Urinary bladder (tissue), 4 donors: Measurements from ENCODE around the gene MED26. TPM values are rescaled to one million over a fixed set of nuclear protein-coding genes. Genes with fewer than 3 reads are reported as not detected.

ENCODE experiments used
- DNase-seq: peaks from one replicate; pipeline ENCODE4 v3.0.0-alpha.2; 2015; ENCODE audit errors: extremely low spot score
- H3K27ac ChIP-seq: one replicate; pipeline ENCODE4 v1.5.1; 2013; ENCODE audit warnings: low read depth, mild to moderate bottlenecking, moderate library complexity
- H3K36me3 ChIP-seq: one replicate; pipeline ENCODE4 v1.6.1; 2013; ENCODE audit warnings: mild to moderate bottlenecking, moderate library complexity; ENCODE audit not compliant: insufficient read depth
- H3K4me1 ChIP-seq: one replicate; pipeline ENCODE4 v1.6.1; 2013; ENCODE audit warnings: mild to moderate bottlenecking, moderate library complexity; ENCODE audit not compliant: insufficient read depth
- H3K4me3 ChIP-seq: one replicate; pipeline ENCODE4 v1.5.1; 2013; ENCODE audit warnings: low read depth, low read length
- WGBS: extraction: QIAGEN DNeasy Blood & Tissue Kit; methylation state at CpG from one replicate; pipeline ENCODE4 v1.1.7; 2013; 5-methylcytosine and 5-hydroxymethylcytosine counted together
- polyA plus RNA-seq: library from polyadenylated mRNA; stranded (reverse); fragments of 200-250 nt; gene quantifications from one replicate; pipeline ENCODE4 v1.2.3, GENCODE V29; 2013
- total RNA-seq: library from RNA; depleted of rRNA; stranded (reverse); fragments of >200 nt; gene quantifications from one replicate; pipeline ENCODE4 v1.2.3, GENCODE V29; 2014
- donor health status: healthy with polysubstance abuse.
- donor health status: healthy.

The MED26 gene
- total and polyA plus RNA-seq, 2 donors, result 3.5 to 7.6 TPM

DNA sequence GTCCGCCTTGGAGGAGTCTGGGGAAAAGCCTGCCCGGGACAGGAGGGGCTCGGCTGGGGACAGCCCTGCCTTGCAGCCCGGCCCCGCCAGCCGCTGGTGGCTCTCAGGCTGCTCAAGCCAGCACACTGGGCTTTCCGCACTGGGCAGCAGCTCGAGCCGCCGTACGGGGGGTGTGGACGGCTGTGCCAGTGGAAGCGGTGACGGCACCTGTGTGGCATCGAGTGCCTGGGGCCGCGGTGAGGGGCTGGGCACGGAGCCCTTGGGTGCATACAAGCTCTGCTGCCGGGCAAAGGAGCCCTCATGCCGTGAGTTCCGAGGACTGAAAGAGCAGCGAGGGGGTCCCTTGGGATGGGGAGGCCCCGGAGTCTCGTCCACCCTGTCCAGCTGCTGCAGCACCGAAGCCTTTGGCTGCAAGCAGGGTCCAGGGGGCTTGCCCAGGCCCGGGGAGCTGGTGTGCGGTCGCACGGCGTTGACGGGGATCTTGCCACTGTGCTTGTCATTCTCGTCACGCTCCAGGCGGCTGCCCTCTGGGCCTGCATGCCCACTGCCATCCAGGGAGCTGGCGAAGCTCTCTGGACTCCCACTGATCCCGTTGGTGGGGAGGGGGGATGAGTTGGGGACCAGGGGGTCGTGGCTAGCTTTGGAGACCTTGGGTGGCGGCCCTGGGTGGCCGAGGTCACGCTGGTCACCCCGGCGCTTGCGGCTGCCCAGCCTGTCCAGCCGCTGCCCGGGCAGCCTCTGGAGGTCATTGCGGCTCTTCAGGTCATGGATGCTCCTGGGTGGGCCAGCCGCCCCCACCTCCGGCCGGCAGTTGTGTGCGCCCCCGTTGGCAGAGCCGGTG lies 51.1 kb downstream of the MED26 start:
- H3K36me3 ChIP-seq, result peaks cover 2% of the 10 kb centered on the region
- H3K4me1 ChIP-seq, result no peaks in the 10 kb centered on the region
- no peak for DNase-seq
- no peak overlapping the region for H3K27ac ChIP-seq
- no peak overlapping the region for H3K4me3 ChIP-seq
- WGBS, result 91% methylated on average over 52 of the region's 52 CpGs

DNA sequence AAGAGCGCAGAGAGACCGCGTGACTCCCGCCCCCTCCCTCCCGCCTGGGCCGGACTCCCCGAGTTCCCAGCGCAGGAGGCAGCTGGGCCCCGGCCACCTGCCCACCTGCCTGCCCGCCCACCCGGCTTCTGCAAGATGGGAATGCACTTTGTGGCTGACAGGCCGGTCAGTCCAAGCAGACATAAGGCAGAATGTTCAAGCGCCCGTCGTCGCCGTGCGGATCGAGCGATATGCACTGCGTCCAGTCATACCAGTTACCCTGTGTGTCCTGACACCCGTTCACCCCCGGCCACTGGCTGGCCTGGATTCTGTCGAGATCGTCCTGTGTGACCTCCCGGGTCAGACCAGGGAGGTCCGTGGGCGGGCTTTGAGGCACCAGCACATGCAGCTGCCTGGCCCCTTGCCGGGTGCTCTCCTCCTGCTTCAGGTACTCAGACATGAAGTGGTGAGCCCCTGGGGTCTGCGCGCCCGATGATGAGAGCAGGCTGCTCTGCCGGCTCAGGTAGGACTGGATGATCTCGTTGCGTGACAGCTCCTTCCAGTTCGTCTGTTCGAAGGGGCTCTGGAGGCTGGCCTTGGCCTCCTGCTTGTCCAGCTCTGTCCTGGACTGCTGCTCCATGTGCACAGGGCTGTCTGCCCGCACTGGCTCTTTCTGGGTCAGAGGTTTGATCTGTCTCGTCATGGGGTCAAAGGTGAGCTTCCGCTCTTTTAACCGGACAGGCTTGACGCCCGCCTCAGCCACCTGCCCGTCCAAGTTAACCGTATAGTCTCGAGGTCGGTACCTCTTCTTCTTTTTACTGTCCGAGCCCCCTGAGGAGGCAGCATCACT lies 51.9 kb downstream of the MED26 start:
- Histone ChIP-seq H3K36me3 (peaks cover 2% of the 10 kb centered on the region), H3K27ac (no peak overlapping the region), H3K4me1 (no peaks in the 10 kb centered on the region)

DNA sequence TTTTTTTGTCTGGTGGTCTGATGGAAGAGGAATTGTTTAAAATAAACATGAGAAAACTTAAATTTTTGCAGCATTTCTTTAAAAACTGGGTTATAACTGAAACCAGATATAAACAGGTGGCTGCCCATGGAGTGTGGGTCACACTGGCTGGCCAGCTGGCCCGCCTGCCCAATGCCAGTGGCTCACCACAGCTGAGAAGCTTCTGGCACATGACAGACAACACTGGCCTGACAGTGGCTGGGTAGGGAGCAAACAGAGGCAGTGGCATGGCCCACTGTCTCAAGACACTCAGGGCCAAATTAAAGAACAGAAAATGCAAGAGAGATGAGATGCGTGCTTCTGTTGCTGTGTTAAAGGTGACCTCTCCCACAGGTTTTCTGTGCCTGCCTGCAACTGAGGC lies 52.7 kb downstream of the MED26 start:
- peaks cover 2% of the 10 kb centered on the region for H3K36me3 ChIP-seq

More for the DNA sequence above, 51.9 kb downstream of the MED26 start:
- H3K4me3 ChIP-seq, result no peak overlapping the region
- 90% methylated on average over 48 of the region's 48 CpGs for WGBS
- DNase-seq, result no peak

DNA sequence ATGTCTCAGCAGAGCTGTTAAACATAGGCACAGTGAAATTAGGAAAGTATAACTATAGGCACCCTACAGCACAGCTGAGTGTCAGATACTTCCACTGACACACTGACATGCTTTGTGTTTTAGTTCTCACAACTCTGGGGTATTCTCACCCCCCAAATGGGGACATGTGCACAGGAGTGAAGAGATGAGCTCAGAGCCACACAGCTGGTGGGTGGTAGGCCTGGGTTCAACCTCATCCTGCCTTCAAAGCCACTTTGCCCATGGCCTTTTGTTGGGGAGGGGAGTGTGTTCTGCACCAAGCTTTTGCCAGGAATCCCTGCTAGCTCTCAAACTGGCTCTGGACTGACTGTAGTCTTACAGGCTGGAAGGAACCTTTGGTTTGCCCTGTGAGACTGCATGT lies 54.1 kb downstream of the MED26 start:
- H3K36me3 ChIP-seq, result peaks cover 2% of the 10 kb centered on the region
- H3K27ac ChIP-seq, result no peak overlapping the region
- no peak for DNase-seq
- no peak overlapping the region for H3K4me3 ChIP-seq
- H3K4me1 ChIP-seq, result no peaks in the 10 kb centered on the region

More for the DNA sequence above, 52.7 kb downstream of the MED26 start:
- H3K4me1 ChIP-seq, result no peaks in the 10 kb centered on the region
- 91% methylated on average over 2 of the region's 2 CpGs for WGBS
- no peak overlapping the region for H3K4me3 ChIP-seq
- no peak for DNase-seq
- H3K27ac ChIP-seq, result no peak overlapping the region

DNA sequence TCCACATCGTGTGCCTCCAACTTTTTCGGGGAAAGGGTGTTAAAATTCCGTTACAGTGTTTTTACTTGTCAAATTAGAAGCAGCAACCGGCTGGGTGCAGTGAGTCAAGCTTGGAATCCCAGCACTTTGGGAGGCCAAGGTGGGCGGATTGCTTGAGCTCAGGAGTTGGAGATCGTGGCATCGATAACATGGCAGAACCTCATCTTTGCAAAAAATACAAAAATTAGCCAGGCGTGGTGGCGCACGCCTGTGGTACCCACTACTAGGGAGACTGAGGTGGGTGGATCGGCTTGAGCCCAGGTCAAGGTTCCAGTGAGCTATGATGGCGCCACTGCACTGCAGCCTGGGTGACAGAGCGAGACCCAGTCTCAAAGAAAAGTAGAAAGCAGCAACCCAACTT lies 54.7 kb downstream of the MED26 start:
- no peaks in the 10 kb centered on the region for H3K4me1 ChIP-seq

DNA sequence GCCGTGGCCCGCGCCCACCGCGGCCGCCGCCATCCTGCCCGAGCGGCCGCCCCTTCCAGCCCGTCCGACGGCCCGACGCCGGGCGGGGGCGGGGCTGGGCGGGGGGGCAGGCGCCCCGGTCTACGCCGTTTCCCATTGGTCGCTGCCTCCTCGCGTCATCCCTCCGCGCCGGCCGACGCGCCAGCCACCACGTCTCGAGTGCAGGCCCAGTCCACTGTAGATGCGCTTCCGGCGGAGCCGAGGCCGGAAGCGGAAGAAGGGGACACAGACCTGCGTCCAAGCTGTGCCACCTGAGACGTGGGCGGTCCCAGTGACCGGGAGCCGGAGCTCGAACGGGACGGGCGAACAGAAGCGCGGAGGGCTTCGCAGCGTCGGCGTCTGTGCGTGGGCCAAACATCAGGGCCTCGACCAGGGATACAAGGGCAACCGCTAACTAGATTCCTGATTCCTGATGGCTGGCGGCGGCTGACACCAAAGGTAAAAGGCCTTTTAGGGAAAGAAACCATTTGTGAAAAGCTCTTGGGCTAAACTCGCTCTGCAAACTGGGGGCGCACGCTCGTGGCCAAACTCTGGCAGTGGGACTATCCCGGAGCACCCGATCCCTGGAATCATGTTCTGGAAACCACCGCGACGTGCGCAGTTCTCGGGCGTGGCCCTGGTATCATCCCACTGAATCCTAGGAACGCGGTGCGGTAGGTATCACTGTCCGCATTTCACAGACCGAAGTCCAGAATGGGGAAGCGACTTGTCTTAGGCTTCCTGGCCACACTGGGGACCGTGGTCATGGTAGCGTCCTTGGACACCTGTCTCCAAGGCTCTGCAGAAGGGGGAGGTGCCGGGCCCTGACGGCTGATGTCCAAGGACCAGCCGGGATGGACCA lies 55.4 kb downstream of the MED26 start, which contains the start of gene SLC35E1:
Gene SLC35E1 (minus strand): TSS at position 84 of the 880 bp plus-strand sequence. CDS start 51 bp downstream, at position 33.
- DNase-seq, result peak; percentile 86
- Histone ChIP-seq H3K4me3 (peak within 1 kb of the TSS; percentile 91), H3K4me1 (no peaks in the 10 kb centered on the region), H3K27ac (peak within 1 kb of the TSS; percentile 64), H3K36me3 (peaks cover 2% of the 10 kb centered on the region)
- WGBS, result under 1% methylated on average over 82 of the region's 83 CpGs

More for the DNA sequence above, 54.7 kb downstream of the MED26 start:
- DNase-seq, result no peak
- 67% methylated on average over 13 of the region's 13 CpGs for WGBS
- Histone ChIP-seq H3K36me3 (peaks cover 2% of the 10 kb centered on the region), H3K27ac (no peak overlapping the region), H3K4me3 (peak overlapping the region; percentile 91)

DNA sequence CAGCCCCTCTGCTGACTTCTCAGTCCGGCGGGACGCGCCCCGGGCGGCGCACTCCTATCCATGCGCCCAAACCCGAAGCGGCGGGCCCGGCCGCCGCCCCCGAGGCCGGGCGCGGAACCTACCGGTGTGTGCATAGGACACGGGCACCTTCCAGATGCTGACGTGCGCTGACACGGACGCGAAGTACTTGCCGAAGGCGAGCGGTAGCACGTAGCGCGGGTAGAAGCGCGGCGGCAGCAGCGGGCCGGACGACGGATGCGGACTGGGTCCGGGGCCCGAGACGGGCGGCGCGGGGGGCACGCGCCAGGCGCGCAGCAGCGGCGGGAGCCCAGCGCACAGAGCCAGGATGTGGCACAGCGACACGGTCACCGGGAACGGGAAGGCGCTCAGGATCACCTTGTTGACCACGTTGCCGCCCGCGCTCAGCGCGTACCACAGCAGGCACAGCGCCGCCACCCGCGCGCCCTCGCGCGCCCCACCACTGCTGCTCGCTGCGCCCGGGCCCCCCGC lies 56.1 kb downstream of the MED26 start:
- no peak for DNase-seq
- no peaks in the 10 kb centered on the region for H3K36me3 ChIP-seq
- WGBS, result 2% methylated on average over 74 of the region's 75 CpGs
- H3K4me1 ChIP-seq, result no peaks in the 10 kb centered on the region
- peak overlapping the region; percentile 91 for H3K4me3 ChIP-seq
- H3K27ac ChIP-seq, result peak overlapping the region; percentile 61

DNA sequence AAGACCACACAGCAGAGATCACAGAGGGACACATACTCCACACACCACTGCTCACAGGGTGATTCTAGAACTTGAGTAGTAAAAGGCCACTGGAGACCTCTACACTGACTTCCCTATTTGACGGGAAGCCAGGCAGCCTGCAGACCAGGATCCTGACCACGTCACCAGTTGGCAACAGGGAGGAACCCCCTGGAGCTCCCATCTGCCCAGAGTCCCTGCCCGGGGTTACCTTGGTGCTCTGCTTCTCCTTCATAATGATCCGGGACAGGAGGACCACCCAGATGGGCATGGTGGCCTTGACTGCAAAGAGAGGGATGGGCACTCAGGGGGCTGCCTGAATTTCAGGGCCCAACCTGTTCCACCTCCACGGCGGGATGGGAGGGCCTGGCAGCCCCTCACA lies 56.7 kb downstream of the MED26 start:
- DNase-seq, result no peak
- H3K4me3 ChIP-seq, result peak overlapping the region; percentile 91
- 24% methylated on average over 6 of the region's 6 CpGs for WGBS
- no peaks in the 10 kb centered on the region for H3K36me3 ChIP-seq
- no peaks in the 10 kb centered on the region for H3K4me1 ChIP-seq
- no peak overlapping the region for H3K27ac ChIP-seq

DNA sequence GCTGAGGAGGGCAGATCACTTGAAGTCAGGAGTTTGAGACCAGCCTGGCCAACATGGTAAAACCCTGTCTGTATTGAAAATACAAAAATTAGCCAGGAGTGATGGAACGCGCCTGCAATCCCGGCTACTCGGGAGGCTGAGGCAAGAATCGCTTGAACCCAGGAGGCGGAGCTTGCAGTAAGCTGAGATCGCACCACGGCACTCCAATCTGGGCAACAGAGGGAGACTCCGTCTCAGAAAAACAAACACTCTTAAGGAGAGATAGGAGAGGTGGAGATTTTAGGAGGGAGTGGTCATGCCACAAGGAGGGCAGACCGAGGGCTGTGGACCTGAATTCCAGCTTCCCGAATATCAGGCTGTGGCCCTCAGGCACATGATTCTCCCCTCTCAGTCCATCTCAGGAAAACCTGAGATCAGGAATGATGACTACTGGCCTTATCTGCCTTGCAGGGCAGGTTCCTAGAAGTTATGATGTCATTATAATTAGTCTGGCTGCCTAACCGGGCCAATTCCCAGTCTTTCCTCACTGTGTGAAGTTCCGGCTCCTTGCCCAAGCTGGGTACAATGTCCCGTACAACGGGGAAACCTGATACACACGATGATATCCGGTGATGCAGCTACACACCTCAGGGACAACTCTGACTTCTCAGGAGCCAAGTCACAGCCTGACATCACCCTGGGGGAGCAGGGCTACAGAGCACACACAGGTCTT lies 58.2 kb downstream of the MED26 start:
- DNase-seq, result no peak
- H3K27ac ChIP-seq, result no peak overlapping the region

DNA sequence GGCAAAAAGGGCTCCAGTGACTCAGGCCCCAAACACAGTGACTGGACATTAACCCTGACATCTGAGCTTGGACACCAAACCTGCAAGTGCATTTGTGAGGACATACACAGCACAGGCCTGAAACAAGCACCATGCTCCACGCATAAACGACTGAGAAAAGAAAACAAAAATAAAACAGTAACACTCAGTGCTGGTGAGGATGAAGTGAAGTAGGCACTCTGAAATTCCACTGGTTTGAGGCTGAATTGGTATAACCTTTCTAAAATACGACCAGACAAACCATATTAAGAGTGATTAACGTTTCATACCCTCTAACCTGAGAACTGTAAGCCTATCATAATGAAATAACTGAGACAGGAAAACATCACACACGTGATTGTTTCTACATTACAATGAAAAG lies 61.3 kb downstream of the MED26 start:
- H3K36me3 ChIP-seq, result peaks cover under 1% of the 10 kb centered on the region
- 94% methylated on average over 5 of the region's 5 CpGs for WGBS
- no peak for DNase-seq
- no peak overlapping the region for H3K27ac ChIP-seq
- no peaks in the 10 kb centered on the region for H3K4me1 ChIP-seq
- H3K4me3 ChIP-seq, result no peak overlapping the region

More for the DNA sequence above, 58.2 kb downstream of the MED26 start:
- Histone ChIP-seq H3K36me3 (no peaks in the 10 kb centered on the region), H3K4me1 (no peaks in the 10 kb centered on the region), H3K4me3 (no peak overlapping the region)
- 87% methylated on average over 17 of the region's 17 CpGs for WGBS

DNA sequence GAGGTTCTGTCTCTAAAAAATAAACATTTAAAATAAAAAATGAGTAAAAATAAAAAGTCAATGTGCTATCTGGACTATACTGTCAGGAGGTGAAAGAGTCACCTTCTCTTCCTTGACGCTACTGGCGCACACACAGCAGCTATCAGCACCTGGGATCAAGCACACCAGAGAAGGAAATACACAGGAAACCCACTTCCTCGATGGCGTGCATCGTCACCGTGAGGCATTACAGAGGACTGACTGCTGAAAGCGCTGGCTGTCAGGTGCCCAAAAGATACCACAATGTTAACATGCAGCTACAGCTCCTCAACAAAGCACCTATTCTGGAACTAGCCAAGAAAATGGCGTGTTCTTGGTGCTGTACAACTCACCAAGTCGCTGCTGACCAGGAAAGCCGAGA lies 61.8 kb downstream of the MED26 start:
- DNase-seq, result no peak
- Histone ChIP-seq H3K36me3 (peaks cover 3% of the 10 kb centered on the region), H3K4me1 (no peaks in the 10 kb centered on the region), H3K27ac (no peak overlapping the region), H3K4me3 (no peak overlapping the region)
- WGBS, result 83% methylated on average over 10 of the region's 10 CpGs

DNA sequence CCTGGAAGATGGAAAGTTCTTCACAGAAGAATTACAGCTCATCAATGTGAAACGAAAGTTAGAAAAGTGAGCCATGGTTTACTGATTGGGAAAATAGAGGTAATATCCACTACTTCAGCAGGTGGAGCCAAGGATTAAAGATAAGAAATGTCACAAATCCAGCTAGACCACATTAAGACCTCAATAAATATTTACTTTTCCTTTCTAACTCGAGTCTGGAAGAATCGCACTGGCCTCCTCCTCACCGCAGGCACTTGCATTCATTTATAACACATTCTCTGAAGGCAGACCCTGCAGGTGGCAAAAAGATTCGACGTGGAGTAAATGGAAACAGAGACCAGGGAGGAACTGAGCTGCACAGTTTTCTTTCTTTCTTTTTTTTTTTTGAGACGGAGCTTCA lies 63.2 kb downstream of the MED26 start:
- WGBS, result 76% methylated on average over 7 of the region's 7 CpGs
- Histone ChIP-seq H3K36me3 (peaks cover 3% of the 10 kb centered on the region), H3K27ac (no peak overlapping the region), H3K4me1 (no peaks in the 10 kb centered on the region), H3K4me3 (no peak overlapping the region)
- no peak for DNase-seq
